Lung (tissue), 12 donors: ENCODE data around the gene RNF19B. TPM values are rescaled to one million over a fixed set of nuclear protein-coding genes. Genes with fewer than 3 reads are reported as not detected.
A peak's percentile ranks its signal among the peaks of the same experiment; 100 is the strongest.

Experiments
- ATAC-seq: fragments of 200-7000 bp; cut with Tn5 transposase; one replicate; pipeline ENCODE4 v1.9.1; 2020; ENCODE audit warnings: moderate number of reproducible peaks; ENCODE audit not compliant: insufficient read depth, low FRiP score
- DNase-seq, 3 donors: peaks; one replicate each; pipeline ENCODE4 v3.0.0-alpha.2; 2013 to 2017
- H3K27ac ChIP-seq, 2 donors: one replicate each; pipeline ENCODE4 v1.5.1; 2013; ENCODE audit warnings: mild to moderate bottlenecking in 2 of 2, moderate library complexity in 2 of 2, control low read depth in 1 of 2, inconsistent platforms in 1 of 2, low read depth in 1 of 2, low read length in 1 of 2
- H3K27me3 ChIP-seq, 3 donors: one replicate each; pipeline ENCODE4 v1.5.1; 2013; ENCODE audit warnings: low read length in 2 of 3; ENCODE audit not compliant: control insufficient read depth in 3 of 3, insufficient read depth in 3 of 3
- H3K36me3 ChIP-seq, 4 donors: one replicate each; pipeline ENCODE4 v1.5.1; 2013; ENCODE audit warnings: low read length in 4 of 4, mild to moderate bottlenecking in 1 of 4, moderate library complexity in 1 of 4; ENCODE audit not compliant: control insufficient read depth in 4 of 4, insufficient read depth in 4 of 4
- H3K4me1 ChIP-seq, 5 donors: one replicate each; pipeline ENCODE4 v1.5.1; 2013; ENCODE audit warnings: low read length in 5 of 5, mild to moderate bottlenecking in 2 of 5, moderate library complexity in 1 of 5; ENCODE audit not compliant: control insufficient read depth in 5 of 5, insufficient read depth in 5 of 5
- H3K4me3 ChIP-seq: one replicate; pipeline ENCODE4 v1.5.1; 2013; ENCODE audit warnings: mild to moderate bottlenecking, control low read depth, moderate library complexity
- H3K9ac ChIP-seq, 2 donors: one replicate each; pipeline ENCODE4 v1.5.1; 2013; ENCODE audit warnings: low read length in 2 of 2, control low read depth in 1 of 2; ENCODE audit not compliant: insufficient read depth in 1 of 2
- H3K9me3 ChIP-seq, 4 donors: one replicate each; pipeline ENCODE4 v1.5.1; 2013; ENCODE audit warnings: low read length in 3 of 4, mild to moderate bottlenecking in 1 of 4, moderate library complexity in 1 of 4; ENCODE audit not compliant: control insufficient read depth in 4 of 4, insufficient read depth in 3 of 4
- WGBS, 2 donors: extraction: QIAGEN DNeasy Blood & Tissue Kit; methylation state at CpG; one replicate each; pipeline ENCODE4 v1.1.7; 2013; 5-methylcytosine and 5-hydroxymethylcytosine counted together
- polyA plus RNA-seq, 2 donors: library from polyadenylated mRNA; stranded (reverse); fragments of 200-250 nt; gene quantifications; one replicate each; pipeline ENCODE4 v1.2.1, GENCODE V29; 2013
- total RNA-seq, 2 donors: library from RNA; depleted of rRNA in 1 of 2; stranded (reverse); fragments of >200 nt in 1 of 2; gene quantifications; one replicate each; pipeline ENCODE4 v1.2.1, GENCODE V29; 2014 to 2021
- TF ChIP-seq, protein P1 (sequence below): IDR thresholded peaks from 2 replicates; pipeline ENCODE4 v1.5.1; 2012; ENCODE audit warnings: mild to moderate bottlenecking; ENCODE audit errors: control extremely low read depth, extremely low read depth
- donor health status: control.
- donor health status: control.
- donor health status: Bipolar disorder and iron deficiency.
- donor health status: healthy.
- donor health status: DM: yes; HTN: yes; CAD: no.

RNF19B gene
- total and polyA plus RNA-seq, 4 donors: 5.1 to 65.9 (median 26.8) TPM

DNA sequence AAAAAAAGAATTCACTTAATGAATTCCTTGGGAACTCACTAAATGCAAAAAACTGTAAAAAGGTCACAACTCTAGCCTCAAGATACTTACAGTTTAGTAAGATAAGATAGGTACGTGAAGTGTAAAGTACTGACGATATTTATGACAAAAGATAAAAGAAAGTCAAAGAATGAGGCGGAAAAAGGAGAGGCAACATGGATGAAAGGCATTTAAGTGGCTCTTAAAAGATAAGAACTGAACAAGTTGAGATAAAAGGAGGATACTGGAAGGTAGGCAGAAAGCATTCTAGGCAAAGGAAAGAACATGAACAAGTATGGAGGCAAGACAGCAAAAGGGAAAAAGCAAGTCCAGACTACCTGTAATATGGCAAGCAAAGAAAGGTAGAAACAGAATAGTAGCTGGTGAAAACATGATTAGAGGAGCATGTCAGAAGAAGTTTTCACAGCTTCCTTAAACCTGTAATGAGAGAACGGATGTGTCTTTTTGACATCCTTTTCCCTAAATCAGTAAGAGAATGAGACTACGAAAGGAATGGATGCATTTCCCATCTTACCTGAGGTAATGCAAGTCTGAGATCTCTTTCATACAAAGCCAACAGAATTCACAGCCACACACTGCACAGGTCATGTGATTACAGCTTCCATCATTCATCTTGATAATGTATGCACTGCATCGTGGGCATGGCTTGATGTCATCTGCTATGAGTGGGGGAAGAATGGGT, 16.8 kb downstream of the RNF19B start:
- DNase-seq (peak in 1 of 3 donors; percentile 24), ATAC-seq (no peak)
- WGBS, 2 donors: 69 to 88% methylated on average over 6 of the region's 6 CpGs
- H3K9me3 ChIP-seq: no peaks in the 10 kb centered on the region
- H3K4me1 ChIP-seq: peaks cover 0 to 5% (median 0%) of the 10 kb centered on the region in 5 donors
- no peak overlapping the region for H3K9ac ChIP-seq
- H3K4me3 ChIP-seq: no peak overlapping the region
- H3K27me3 ChIP-seq: no peaks in the 10 kb centered on the region
- TF ChIP-seq, protein P1, sequence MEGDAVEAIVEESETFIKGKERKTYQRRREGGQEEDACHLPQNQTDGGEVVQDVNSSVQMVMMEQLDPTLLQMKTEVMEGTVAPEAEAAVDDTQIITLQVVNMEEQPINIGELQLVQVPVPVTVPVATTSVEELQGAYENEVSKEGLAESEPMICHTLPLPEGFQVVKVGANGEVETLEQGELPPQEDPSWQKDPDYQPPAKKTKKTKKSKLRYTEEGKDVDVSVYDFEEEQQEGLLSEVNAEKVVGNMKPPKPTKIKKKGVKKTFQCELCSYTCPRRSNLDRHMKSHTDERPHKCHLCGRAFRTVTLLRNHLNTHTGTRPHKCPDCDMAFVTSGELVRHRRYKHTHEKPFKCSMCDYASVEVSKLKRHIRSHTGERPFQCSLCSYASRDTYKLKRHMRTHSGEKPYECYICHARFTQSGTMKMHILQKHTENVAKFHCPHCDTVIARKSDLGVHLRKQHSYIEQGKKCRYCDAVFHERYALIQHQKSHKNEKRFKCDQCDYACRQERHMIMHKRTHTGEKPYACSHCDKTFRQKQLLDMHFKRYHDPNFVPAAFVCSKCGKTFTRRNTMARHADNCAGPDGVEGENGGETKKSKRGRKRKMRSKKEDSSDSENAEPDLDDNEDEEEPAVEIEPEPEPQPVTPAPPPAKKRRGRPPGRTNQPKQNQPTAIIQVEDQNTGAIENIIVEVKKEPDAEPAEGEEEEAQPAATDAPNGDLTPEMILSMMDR: no peak
- peaks cover 10 to 28% (median 17%) of the 10 kb centered on the region in 4 donors for H3K36me3 ChIP-seq
- no peak overlapping the region for H3K27ac ChIP-seq

DNA sequence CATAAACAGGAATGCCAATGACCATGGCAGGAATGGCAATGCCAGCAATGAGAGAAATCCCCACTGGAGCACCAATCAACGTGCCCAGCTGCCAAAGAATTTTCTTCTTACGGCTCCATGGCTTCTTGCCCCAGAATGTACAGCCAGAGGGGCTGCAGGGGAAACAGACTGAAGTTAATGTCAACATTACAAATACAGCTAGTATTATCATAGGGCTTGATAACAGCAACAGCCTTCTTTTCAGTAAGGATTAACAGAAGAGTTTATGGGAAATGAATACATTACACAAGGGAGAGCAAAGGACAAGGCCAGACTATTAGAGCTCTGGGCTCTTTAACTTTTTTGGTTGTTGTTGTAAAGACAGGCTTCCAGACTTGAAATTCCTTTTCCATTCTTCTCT, 18.2 kb downstream of the RNF19B start:
- 89 to 92% methylated on average over 2 of the region's 2 CpGs for WGBS, 2 donors
- Histone ChIP-seq H3K9ac (no peak overlapping the region), H3K4me1 (peaks cover 0 to 5% (median 0%) of the 10 kb centered on the region in 5 donors), H3K4me3 (no peak overlapping the region), H3K27me3 (no peaks in the 10 kb centered on the region), H3K36me3 (peaks cover 10 to 30% (median 19%) of the 10 kb centered on the region in 4 donors), H3K9me3 (no peaks in the 10 kb centered on the region), H3K27ac (no peak overlapping the region)
- no peak for DNase-seq
- ATAC-seq: no peak
- TF ChIP-seq, protein P1: no peak

DNA sequence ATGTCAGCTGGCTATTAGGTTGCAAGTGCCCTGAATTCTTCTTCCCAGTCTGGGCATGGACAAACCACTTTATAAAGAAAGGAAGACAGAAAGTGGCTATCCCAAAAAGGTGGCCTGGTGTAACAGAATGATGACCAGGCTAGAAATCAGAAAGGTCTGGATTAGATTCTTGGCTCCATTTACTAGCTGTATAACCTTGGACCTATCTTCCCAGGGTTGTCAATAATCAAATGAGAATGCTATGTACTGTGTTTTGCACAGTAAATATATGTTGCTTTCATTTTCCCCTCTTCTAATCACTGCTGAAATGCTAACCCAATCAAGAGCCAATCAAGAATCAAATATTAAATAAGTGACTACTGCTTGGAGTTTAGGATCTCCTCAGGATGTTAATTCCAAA, 20.4 kb downstream of the RNF19B start:
- no peak for ATAC-seq
- no peak overlapping the region for H3K27ac ChIP-seq
- no peak for DNase-seq
- no peaks in the 10 kb centered on the region for H3K9me3 ChIP-seq
- no peaks in the 10 kb centered on the region for H3K27me3 ChIP-seq
- peaks cover 0 to 9% (median 0%) of the 10 kb centered on the region in 5 donors for H3K4me1 ChIP-seq
- peaks cover 14 to 37% (median 24%) of the 10 kb centered on the region in 4 donors for H3K36me3 ChIP-seq
- H3K9ac ChIP-seq: no peak overlapping the region
- TF ChIP-seq, protein P1: no peak
- H3K4me3 ChIP-seq: no peak overlapping the region
